Mesenchymal stem cell (in vitro differentiated cells and primary cell): ENCODE results near the gene FAM221B.

Experiments used
- DNase-seq: peaks from one replicate; pipeline ENCODE4 v3.0.0-alpha.2; 2013
- H2AFZ ChIP-seq: one replicate; pipeline ENCODE4 v1.6.1; 2013; ENCODE audit warnings: low read depth, mild to moderate bottlenecking, control low read depth, inconsistent platforms, low read length, moderate library complexity
- H2AK5ac ChIP-seq: 2 replicates; pipeline ENCODE4 v1.6.1; 2013; ENCODE audit warnings: low read length, moderate library complexity, mild to moderate bottlenecking, inconsistent platforms; ENCODE audit not compliant: severe bottlenecking
- H2BK120ac ChIP-seq: one replicate; pipeline ENCODE4 v1.6.1; 2013; ENCODE audit warnings: low read depth, mild to moderate bottlenecking, inconsistent platforms, low read length, moderate library complexity
- H2BK12ac ChIP-seq, 2 experiments: one replicate each; pipeline ENCODE4 v1.6.1; 2013; ENCODE audit warnings: inconsistent platforms in 2 of 2, low read length in 2 of 2, mild to moderate bottlenecking in 2 of 2, moderate library complexity in 2 of 2, control low read depth in 1 of 2
- H2BK15ac ChIP-seq: one replicate; pipeline ENCODE4 v1.6.1; 2013; ENCODE audit warnings: mild to moderate bottlenecking, low read depth, inconsistent platforms; ENCODE audit not compliant: poor library complexity, severe bottlenecking
- H2BK5ac ChIP-seq: 2 replicates; pipeline ENCODE4 v1.6.1; 2013; ENCODE audit warnings: low read depth, mild to moderate bottlenecking, low read length, control low read depth, inconsistent platforms; ENCODE audit not compliant: poor library complexity, severe bottlenecking
- H3K14ac ChIP-seq, 2 experiments: one replicate each; pipeline ENCODE4 v1.6.1; 2013; ENCODE audit warnings: inconsistent platforms in 2 of 2, low read length in 2 of 2, control low read depth in 1 of 2, mild to moderate bottlenecking in 1 of 2, moderate library complexity in 1 of 2
- H3K18ac ChIP-seq, 2 experiments: one replicate each; pipeline ENCODE4 v1.6.1; 2013; ENCODE audit warnings: inconsistent platforms in 2 of 2, low read length in 2 of 2, control low read depth in 1 of 2, low read depth in 1 of 2, mild to moderate bottlenecking in 1 of 2
- H3K23ac ChIP-seq, 2 experiments: one replicate each; pipeline ENCODE4 v1.6.1; 2013; ENCODE audit warnings: inconsistent platforms in 2 of 2, low read length in 2 of 2, mild to moderate bottlenecking in 2 of 2, moderate library complexity in 2 of 2, control low read depth in 1 of 2
- H3K27ac ChIP-seq: 2 replicates; pipeline ENCODE4 v1.5.1; 2013; ENCODE audit warnings: mild to moderate bottlenecking, moderate library complexity, low read length, control low read depth, inconsistent platforms; ENCODE audit not compliant: poor library complexity, severe bottlenecking
- H3K27me3 ChIP-seq, 2 experiments: 2 replicates each; pipeline versions ENCODE4 v1.6.1 to v1.7.0; 2013; ENCODE audit warnings: low read length in 2 of 2, mild to moderate bottlenecking in 2 of 2, moderate library complexity in 2 of 2, control low read depth in 1 of 2, inconsistent platforms in 1 of 2; ENCODE audit not compliant: control insufficient read depth in 1 of 2, insufficient read depth in 1 of 2
- H3K36me3 ChIP-seq, 2 experiments: 2 replicates each; pipeline versions ENCODE4 v1.6.1 to v1.7.0; 2013; ENCODE audit warnings: low read length in 2 of 2, control low read depth in 1 of 2, inconsistent platforms in 1 of 2, low read depth in 1 of 2, mild to moderate bottlenecking in 1 of 2; ENCODE audit not compliant: insufficient read depth in 2 of 2, control insufficient read depth in 1 of 2
- H3K4ac ChIP-seq, 2 experiments: one replicate each; pipeline ENCODE4 v1.6.1; 2013; ENCODE audit warnings: inconsistent platforms in 2 of 2, low read length in 2 of 2, mild to moderate bottlenecking in 2 of 2, moderate library complexity in 2 of 2, control low read depth in 1 of 2, low read depth in 1 of 2
- H3K4me1 ChIP-seq: 2 replicates; pipeline ENCODE4 v1.6.1; 2013; ENCODE audit warnings: low read depth, low read length, control low read depth; ENCODE audit not compliant: control insufficient read depth, insufficient read depth
- H3K4me2 ChIP-seq: 2 replicates; pipeline ENCODE4 v1.6.1; 2013; ENCODE audit warnings: low read length, mild to moderate bottlenecking, inconsistent platforms; ENCODE audit not compliant: poor library complexity, severe bottlenecking
- H3K4me3 ChIP-seq, 2 experiments: 2 replicates each; pipeline versions ENCODE4 v1.5.1 to v1.7.0; 2013; ENCODE audit warnings: low read length in 2 of 2, mild to moderate bottlenecking in 2 of 2, control low read depth in 1 of 2, low read depth in 1 of 2; ENCODE audit not compliant: insufficient read depth in 1 of 2
- H3K79me1 ChIP-seq: replicated peaks from 2 replicates; pipeline ENCODE4 v1.6.1; 2013; ENCODE audit warnings: mild to moderate bottlenecking, control low read depth, low read length, inconsistent platforms; ENCODE audit not compliant: poor library complexity, severe bottlenecking
- H3K9ac ChIP-seq: 2 replicates; pipeline ENCODE4 v1.7.0; 2013; ENCODE audit warnings: mild to moderate bottlenecking, low read length, moderate library complexity
- H3K9me3 ChIP-seq: 2 replicates; pipeline ENCODE4 v1.7.0; 2013; ENCODE audit warnings: mild to moderate bottlenecking, low read length; ENCODE audit not compliant: control insufficient read depth
- H4K8ac ChIP-seq: one replicate; pipeline ENCODE4 v1.6.1; 2013; ENCODE audit warnings: inconsistent platforms, mild to moderate bottlenecking, low read length, moderate library complexity
- H4K91ac ChIP-seq: one replicate; pipeline ENCODE4 v1.6.1; 2013; ENCODE audit warnings: mild to moderate bottlenecking, low read length, inconsistent platforms
- WGBS: methylation state at CpG from one replicate; pipeline ENCODE4 v1.1.7; 2013; ENCODE audit warnings: mixed read lengths; 5-methylcytosine and 5-hydroxymethylcytosine counted together

Gene FAM221B

GRCh38 chr9:35820076-35820475, 8.5 kb downstream of the FAM221B start:
- Histone ChIP-seq H2AK5ac (no peak overlapping the region), H3K4ac (no peak overlapping the region), H3K27ac (no peak overlapping the region), H2BK120ac (no peak overlapping the region), H2BK5ac (no peak overlapping the region), H3K79me1 (no peaks in the 10 kb centered on the region), H3K4me2 (no peak overlapping the region), H3K23ac (no peak overlapping the region), H3K14ac (no peak overlapping the region), H4K8ac (no peak overlapping the region), H4K91ac (no peak overlapping the region), H3K9me3 (no peaks in the 10 kb centered on the region), H3K18ac (no peak overlapping the region), H3K4me3 (no peak overlapping the region), H3K9ac (peak overlapping the region; percentile 28), H3K27me3 (peaks cover 0 to 18% of the 10 kb centered on the region in 2 experiments), H2AFZ (no peak overlapping the region), H3K4me1 (no peaks in the 10 kb centered on the region), H2BK15ac (no peak overlapping the region), H3K36me3 (no peaks in the 10 kb centered on the region), H2BK12ac (no peak overlapping the region)
- DNase-seq, result no peak

- Histone ChIP-seq H3K79me1 (peaks cover 5% of the 10 kb centered on the region), H2BK15ac (no peak overlapping the region)
These were observed 10.2 kb downstream of the FAM221B start for GRCh38 chr9:35818341-35818740.

GRCh38 chr9:35816708-35817107, 11.8 kb downstream of the FAM221B start:
- 57% methylated on average over 1 of the region's 1 CpG for WGBS
- Histone ChIP-seq H3K4ac (no peak overlapping the region), H4K8ac (no peak overlapping the region), H3K14ac (no peak overlapping the region), H3K27me3 (peaks cover 0 to 18% of the 10 kb centered on the region in 2 experiments), H2BK12ac (no peak overlapping the region), H3K9ac (no peak overlapping the region), H2BK120ac (no peak overlapping the region), H3K18ac (no peak overlapping the region), H3K79me1 (peaks cover 9% of the 10 kb centered on the region), H3K36me3 (no peaks in the 10 kb centered on the region), H2AFZ (no peak overlapping the region), H3K9me3 (no peaks in the 10 kb centered on the region), H3K4me2 (no peak overlapping the region), H2BK5ac (no peak overlapping the region), H3K27ac (no peak overlapping the region), H4K91ac (no peak overlapping the region), H2BK15ac (no peak overlapping the region), H3K23ac (no peak overlapping the region), H2AK5ac (no peak overlapping the region), H3K4me3 (no peak overlapping the region), H3K4me1 (peaks cover 9% of the 10 kb centered on the region)
- DNase-seq, result peak; percentile 47

More at GRCh38 chr9:35818341-35818740, 10.2 kb downstream of the FAM221B start:
- Histone ChIP-seq H2AK5ac (no peak overlapping the region), H2BK12ac (no peak overlapping the region), H2AFZ (no peak overlapping the region), H3K4me2 (no peak overlapping the region), H3K4me3 (no peak overlapping the region), H3K9ac (no peak overlapping the region), H3K23ac (no peak overlapping the region), H3K18ac (no peak overlapping the region), H2BK5ac (no peak overlapping the region), H3K4ac (no peak overlapping the region), H3K4me1 (peaks cover 4% of the 10 kb centered on the region), H2BK120ac (no peak overlapping the region), H3K36me3 (no peaks in the 10 kb centered on the region), H3K27me3 (peaks cover 0 to 18% of the 10 kb centered on the region in 2 experiments), H4K91ac (no peak overlapping the region), H3K9me3 (no peaks in the 10 kb centered on the region), H3K14ac (no peak overlapping the region), H4K8ac (no peak overlapping the region), H3K27ac (no peak overlapping the region)
- no peak for DNase-seq
- 79% methylated on average over 3 of the region's 3 CpGs for WGBS

GRCh38 chr9:35814841-35815543, 13.5 kb downstream of the FAM221B start, which contains the start of gene HINT2:
Gene HINT2 (minus strand): TSS chr9:35815042. CDS start chr9:35814979, 63 bp downstream.
- peak within 1 kb of the TSS; percentile 80 for H3K27ac ChIP-seq
- H3K9ac ChIP-seq, result peak within 1 kb of the TSS; percentile 86
- peak within 1 kb of the TSS; percentile 93 for H4K8ac ChIP-seq
- DNase-seq, result peak; percentile 100
- H4K91ac ChIP-seq, result peak within 1 kb of the TSS; percentile 91
- peak within 1 kb of the TSS in 1 of 2 experiments; percentile 81 for H3K23ac ChIP-seq
- no peaks in the 10 kb centered on the region for H3K9me3 ChIP-seq
- H2BK5ac ChIP-seq, result peak within 1 kb of the TSS; percentile 81
- H2BK12ac ChIP-seq, result no peak within 1 kb of the TSS
- peak within 1 kb of the TSS; percentile 90 to 93 for H3K4me3 ChIP-seq
- H2AFZ ChIP-seq, result peak within 1 kb of the TSS; percentile 66
- peak within 1 kb of the TSS; percentile 84 for H2BK120ac ChIP-seq
- peak within 1 kb of the TSS; percentile 15 for H2BK15ac ChIP-seq
- H3K4ac ChIP-seq, result peak within 1 kb of the TSS; percentile 76 to 91
- H3K4me2 ChIP-seq, result peak within 1 kb of the TSS; percentile 82
- H2AK5ac ChIP-seq, result peak within 1 kb of the TSS; percentile 25
- peak within 1 kb of the TSS; percentile 86 to 98 for H3K18ac ChIP-seq
- H3K4me1 ChIP-seq, result peaks cover 13% of the 10 kb centered on the region
- peaks cover 9% of the 10 kb centered on the region for H3K79me1 ChIP-seq
- peak within 1 kb of the TSS in 1 of 2 experiments; percentile 98 for H3K14ac ChIP-seq
- H3K36me3 ChIP-seq, result peaks cover 3 to 9% of the 10 kb centered on the region in 2 experiments
- WGBS, result under 1% methylated on average over 44 of the region's 52 CpGs
- H3K27me3 ChIP-seq, result peaks cover 0 to 12% of the 10 kb centered on the region in 2 experiments
